Amygdala (tissue), 56 donors: ENCODE measurements around the gene OR52E6.

Experiments used
- DNase-seq, 56 donors: peaks; one replicate each; lab custom pipeline; 2025; lab: John Stamatoyannopoulos, UW

The OR52E6 gene

DNA sequence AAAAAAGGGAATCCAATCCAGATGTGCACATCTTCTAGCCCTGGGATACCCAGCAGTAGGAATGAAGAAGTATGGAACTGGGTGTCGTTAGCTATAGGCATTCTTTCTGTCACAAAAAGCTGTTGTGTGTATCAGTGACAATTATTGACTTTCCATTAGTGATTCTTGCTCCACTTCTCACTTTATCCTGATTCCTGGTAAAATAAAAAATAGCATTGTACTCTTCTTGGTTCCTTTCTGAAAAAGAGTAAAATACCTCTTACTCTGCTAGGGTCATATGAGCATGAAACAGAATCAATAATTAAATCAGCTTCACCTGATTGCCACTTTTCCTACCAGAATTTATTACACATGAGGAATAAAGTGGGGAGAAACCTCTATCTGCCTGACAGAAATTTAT lies at the start of gene OR52E6:
Gene OR52E6 (minus strand): TSS at position 101 of the 400 bp plus-strand sequence. CDS start 0 bp downstream, at position 101.
- DNase-seq = no peak

DNA sequence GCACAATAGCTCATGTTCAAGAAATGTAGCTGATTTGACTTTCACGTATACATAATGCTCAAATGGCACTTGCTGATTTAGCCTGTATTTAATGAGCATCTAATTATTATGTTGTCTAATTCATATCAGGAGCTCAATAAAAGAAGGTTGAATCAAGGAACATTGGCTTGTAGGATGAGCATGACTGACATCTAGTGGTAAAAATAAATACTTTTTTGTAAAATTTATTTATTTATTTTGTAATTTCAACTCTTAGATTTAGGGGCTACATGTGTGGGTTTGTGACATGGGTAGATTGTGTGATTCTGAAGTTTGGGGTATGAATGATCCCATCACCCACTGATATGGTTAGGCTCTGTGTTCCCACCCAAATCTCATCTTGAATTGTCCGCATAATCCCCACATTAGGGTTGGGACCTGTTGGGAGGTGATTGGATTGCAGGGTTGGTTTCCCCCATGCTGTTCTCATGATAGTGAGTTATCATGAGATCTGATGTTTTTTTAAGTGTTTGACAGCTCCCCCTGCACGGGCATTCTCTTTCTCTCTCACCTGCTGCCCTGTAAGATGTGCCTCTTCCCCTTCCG lies 49.6 kb upstream of the OR52E6 start:
- DNase-seq = no peak

DNA sequence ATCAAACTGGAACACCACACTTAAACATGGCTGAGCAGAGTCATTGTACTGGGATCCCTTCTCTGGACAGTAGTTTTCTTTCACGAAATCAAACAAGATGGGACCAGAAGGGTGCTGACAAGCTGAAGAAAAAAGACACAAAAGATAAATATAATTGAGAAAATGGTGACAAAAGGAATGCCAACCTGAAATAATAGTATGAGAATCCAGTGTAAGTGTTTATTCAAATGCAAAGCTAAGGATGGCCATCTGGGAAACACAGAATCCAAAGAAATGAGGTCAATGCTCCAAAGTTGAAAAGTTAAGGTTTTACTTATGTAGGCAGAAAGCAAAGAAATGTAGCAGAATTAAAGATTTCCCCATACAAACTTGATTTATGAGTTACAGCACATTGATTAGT lies 46.0 kb upstream of the OR52E6 start:
- DNase-seq = no peak

DNA sequence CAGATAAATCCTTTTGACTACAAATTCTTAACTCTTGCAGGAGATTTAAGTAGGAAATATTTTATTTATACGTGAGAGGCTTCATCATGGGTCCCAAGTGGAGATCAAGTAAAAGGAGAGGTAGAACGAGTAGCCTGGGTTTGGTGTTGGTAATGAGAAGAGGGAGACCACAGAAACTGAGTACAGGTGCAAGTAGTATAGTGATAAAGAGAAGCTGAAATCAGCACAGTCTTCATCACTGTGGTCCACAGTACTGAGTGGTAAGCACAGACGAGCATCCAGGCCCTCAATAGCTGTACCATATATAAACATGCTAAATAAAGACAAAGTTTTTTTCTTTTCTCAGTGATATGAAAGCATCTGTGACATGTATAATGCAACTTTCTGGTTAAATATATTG lies 45.5 kb upstream of the OR52E6 start:
- DNase-seq = no peak

DNA sequence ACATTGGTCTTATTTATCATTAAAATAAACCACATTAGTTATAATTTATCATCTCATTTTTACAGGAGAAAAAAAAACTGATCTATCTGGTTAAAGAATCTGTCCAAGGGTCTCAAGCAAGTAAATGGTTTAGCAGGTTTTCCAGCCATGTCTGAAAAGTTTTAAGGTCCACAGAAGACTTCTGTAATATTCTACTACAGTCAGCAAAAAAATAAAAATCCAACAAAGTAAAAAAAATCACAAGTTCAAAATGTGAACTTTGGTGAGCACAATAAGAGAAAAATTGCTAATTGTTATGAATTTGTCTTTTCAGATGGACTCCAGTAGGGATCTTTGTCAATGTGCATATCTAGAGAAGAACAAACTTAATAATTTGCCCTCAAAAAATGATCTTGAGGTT lies 40.1 kb upstream of the OR52E6 start:
- DNase-seq = no peak

DNA sequence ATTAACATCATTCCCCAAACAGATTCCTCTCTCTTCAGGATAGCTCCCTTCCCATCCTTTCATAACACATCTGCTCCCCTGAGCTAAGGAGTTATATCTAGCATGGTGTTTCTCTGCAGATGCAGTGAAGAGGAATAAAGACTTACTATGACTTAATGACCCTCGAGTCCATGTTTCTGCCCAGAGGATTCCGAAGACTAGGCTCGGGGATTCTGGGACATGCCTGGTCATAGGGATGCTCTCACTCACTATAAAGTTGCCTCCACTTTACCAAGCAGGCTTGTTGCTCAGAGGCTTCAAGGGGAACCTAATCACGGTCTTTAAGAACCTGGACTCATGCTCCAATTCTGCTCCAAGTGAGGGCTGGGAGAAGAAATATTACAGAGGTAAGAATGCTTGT lies 38.6 kb upstream of the OR52E6 start, which contains the start of gene OR52E4:
Gene OR52E4 (plus strand): TSS at position 301 of the 400 bp plus-strand sequence. CDS start 3,664 bp downstream, outside the sequence.
- DNase-seq = no peak

DNA sequence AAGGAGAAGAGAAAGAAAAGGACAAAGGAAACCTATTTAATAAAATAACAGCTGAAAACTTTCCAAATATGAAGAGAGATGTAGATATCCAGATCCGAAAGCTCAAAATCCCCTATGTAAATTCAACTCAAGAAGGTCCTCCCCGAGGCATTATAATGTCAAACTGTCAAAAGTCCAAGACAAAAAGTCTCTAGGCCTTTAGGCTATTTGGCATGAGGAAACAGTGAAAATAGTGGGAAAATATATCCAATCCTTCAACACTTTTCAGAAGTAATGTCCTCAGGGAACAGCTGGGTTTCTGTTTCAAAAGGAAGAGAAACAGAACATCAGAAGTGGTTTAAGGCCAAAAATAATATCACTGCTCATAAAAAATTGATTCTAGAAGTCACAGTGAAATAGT lies 36.9 kb upstream of the OR52E6 start:
- no peak for DNase-seq

DNA sequence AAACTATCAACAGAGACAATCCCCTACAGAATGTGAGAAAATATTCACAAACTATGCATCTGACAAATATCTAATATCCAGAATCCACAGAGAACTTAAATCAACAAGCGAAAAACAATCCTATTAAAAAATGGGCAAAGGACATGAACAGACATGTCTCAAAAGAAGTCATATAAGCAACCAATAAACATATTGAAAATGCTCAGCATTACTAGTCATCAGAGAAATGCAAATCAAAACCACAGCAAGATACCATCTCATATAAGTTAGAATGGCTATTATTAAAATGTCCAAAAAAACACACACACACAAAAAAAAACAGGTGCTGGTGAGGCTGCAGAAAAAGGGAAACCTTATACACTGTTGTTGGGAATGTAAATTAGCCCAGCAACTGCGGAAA lies 24.1 kb upstream of the OR52E6 start:
- DNase-seq = no peak

DNA sequence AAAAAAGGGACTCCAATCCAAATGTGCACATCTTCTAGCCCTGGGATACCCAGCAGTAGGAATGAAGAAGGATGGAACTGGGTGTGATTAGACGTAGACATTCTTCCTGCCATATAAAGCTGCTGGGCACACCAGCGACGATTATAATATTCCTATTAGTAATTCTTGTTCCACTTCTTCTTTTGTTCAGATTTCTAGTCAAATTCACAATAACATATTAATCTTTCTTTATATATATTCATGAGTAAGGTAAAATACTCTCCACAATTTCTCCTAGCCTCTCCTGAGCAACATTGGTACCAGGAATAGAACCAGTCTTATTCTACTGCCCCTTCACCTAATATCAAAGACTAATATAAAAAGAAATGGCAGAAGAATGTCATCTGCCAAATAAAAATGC lies 15.9 kb upstream of the OR52E6 start, which contains the start of gene OR52E8:
Gene OR52E8 (minus strand): TSS at position 101 of the 400 bp plus-strand sequence. CDS start 0 bp downstream, at position 101.
- DNase-seq = no peak

DNA sequence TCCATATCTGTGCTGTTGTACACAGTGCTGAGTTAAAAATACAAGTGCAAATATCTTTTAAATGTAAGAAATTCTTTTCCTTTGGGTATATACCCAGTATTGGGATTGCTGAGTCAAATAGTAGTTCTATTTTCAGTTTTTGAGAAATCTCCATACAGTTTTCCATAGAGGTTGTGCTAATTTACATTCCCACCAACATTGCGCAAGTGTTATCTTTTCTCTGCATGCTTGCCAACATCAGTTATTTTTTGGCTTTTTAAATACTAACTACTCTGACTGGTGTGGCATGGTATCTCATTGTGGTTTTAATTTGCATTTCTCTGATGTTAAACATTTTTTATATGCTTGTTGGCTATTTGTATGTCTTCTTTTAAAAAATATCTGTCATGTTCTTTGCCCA lies 9.3 kb upstream of the OR52E6 start:
- no peak for DNase-seq

DNA sequence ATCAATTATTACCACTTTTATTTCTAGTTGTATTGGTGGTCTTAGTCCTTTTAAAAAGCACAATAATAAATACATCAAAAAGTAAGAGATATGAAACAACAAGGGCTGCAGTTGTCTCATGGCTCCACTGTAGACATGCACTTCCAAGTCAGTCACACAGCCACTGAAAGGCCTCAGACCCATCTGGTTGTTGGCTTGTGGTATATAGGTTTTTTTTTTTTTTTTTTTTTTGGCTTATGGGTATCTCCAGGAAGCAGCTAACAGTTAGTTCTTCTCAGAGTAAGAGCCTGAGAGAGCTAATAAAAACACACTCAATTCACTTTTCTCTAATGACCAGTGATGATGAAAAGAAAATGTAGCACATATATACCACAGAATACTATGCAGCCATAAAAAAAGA lies 6.0 kb upstream of the OR52E6 start:
- no peak for DNase-seq

DNA sequence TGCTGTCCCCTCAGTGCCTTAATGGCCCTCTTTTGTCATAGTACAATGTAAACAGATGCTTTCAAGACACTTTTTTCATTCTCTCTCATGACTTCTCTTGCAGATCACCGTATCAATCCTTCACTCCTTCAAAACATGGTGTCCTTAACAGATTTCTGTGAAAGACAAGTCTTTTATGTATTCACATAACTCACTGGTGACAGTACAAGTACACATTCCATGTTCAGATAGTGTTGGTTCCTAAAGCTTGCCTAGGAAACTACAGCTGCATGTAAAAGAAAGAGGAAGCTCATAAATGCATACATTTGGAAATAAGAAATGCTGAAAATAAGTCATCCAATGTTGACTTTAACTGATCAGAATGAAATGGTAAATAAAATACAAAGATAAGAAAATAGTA lies 5.0 kb upstream of the OR52E6 start:
- no peak for DNase-seq

DNA sequence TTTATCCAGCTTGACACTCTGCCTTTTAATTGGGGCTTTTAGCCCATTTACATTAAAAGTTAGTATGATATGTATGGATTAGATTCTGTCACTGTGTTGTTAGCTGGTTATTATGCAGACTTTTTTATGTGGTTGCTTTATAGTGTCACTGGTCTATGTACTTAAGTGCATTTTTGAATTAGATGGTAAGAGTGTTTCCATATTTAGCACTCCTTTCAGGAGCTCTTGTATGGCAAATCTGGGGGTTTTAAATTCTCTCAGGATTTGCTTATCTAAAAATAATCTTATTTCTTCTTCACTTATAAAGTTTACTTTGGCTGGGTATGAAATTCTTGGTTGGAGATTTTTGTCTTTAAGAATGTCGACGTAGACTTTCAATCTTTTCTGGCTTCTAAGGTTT lies 4.0 kb downstream of the OR52E6 start:
- no peak for DNase-seq

DNA sequence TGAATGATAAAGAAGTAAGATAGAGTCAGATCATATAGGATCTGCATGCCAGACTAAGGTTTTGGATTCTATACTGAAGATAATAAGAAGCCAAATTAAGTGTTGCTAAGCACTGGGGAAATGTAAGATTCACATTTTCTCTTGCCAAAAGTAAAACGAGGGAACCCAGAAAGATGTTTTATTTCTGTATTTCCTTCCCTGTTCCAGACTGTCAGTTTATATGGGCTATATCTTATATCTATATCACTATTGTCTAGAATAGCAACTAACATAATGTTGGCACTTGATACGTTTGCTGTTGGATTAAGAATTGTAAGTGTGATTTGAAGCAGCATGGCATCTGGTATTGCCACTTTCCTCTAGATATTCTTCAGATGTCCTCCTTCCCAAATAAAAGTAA lies 8.3 kb downstream of the OR52E6 start:
- no peak for DNase-seq

DNA sequence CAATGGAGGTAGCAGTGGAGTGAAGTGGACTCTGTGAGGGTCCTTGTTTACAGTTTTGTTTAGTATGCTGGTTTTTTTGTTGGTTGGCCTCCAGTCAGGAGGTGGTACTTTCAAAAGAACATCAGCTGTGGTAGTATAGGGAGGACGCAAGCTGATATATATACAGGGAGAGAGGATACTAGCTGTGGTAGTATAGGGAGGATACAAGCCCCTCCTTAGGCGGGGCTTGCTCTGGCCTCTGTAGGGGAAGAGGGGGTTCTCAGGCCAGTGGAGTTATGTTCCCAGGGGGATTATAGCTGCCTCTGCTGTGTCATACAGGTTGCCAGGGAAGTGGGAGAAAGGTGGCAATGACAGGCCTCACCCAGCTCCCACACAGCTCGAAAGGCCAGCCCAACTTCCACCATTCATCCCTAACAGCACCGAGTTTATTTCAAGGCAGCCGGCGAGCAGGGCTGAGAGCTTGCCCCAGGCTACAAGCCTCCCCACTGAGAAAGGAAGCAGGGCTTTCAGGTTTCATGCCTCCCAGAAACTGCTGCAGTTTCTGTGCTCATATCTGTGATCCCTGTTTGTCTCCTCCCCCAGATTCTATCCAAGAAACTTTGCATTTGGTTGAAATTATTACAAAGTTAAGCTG lies 10.4 kb downstream of the OR52E6 start:
- no peak for DNase-seq

DNA sequence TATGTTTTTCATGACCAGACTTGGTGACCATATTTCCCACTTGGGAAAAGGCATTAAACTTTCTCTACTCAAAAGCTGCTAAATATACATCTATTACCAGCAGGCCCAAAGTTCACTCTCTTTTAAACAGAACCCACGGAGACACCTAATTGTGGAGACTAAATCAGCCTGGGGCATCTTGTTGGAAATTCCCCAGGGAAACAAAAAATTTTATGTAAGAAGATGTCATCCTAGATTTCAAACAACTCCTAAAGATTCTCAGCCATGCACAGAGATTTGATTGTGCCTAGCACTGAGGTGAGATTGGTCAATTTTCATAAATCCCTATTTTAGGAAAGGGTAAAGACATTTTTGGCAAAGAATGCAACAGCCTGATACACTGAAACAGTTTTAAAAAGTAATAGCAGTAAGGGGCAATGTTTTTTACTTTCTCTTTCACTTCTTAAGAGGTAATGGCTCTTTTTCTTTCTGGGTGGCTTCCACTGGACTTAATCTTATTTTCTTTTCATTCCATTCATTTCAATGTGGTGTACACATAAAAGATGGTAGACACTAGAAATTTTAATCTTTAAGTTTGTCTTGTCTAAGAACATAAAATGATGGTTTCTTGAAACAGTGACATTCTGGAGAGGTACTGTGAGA lies 23.3 kb downstream of the OR52E6 start:
- DNase-seq = no peak

DNA sequence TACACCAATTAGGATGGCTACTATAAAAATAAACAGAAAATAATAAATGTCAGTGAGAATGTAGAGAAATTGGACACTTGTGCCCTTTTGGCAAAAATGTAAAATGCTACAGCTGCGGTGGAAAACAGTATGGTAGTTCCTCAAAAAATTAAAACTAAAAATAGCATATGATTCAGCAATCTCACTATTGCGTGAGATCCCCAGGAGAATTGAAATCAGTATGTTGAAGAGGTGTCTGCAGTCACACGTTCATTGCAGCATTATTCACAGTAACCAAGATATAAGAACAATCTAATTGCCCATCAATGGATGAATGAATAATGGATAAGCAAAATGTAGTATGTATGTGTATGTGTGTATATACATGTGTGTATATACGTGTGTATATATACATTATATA lies 26.2 kb downstream of the OR52E6 start:
- DNase-seq = no peak

DNA sequence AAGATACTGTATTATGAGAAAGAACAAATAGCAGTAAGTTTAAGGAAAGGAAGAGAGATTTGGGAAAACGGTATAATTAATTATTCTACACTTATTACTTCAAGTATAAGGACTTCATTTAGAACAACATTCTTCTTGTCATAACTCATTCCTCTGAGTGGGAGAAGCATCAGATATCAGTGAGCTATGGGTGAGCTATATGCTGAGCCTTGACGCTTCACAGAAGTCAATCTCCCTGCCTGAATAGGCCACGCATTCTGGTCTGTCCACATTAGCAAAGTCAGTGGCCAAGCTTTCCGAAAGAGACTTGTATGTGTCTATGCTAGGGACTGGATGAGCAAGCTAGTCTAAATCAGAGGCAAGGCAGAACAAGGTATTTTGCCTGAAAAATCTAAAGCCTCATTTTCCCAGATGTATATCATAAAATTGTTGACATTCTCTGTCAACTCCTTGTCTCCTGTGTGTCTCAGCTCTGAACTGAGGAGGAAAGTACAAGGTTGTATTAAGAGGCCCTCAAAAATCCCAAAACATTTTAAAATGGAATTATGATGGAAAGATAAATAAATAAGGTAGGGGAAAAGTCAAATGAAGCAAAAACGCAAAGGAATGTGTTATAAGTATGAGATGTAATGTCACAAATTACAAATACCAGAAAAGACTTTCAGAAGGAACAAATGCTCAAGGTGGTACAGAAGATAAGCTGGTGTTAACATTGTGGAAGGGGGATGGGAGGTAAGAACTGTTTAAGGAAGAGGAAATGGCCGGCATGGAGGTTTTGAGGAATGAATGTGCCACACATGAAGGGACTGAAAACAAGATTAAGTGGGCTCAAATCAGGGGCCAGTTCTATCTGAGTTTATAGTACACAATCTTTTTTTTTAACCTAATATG lies 31.5 kb downstream of the OR52E6 start:
- no peak for DNase-seq

DNA sequence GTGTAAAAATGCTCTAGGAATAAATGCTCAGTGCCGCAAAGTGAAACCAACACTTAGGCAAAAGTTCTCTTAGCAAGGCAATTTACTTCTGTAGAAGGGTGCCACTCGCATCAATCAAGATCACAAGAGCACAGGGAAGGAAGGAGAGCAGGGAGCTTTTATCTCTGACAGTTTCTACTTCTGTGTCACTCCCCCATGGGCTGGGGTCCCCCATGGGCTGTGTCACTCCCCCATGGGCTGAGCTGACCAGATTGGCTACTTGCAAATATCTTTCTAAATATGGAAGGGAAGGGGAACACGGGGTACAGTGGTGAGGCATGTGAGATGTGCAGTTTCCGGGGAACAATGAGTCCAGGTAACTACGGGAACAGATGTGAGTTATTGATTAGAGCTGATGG lies 32.6 kb downstream of the OR52E6 start:
- DNase-seq = no peak

DNA sequence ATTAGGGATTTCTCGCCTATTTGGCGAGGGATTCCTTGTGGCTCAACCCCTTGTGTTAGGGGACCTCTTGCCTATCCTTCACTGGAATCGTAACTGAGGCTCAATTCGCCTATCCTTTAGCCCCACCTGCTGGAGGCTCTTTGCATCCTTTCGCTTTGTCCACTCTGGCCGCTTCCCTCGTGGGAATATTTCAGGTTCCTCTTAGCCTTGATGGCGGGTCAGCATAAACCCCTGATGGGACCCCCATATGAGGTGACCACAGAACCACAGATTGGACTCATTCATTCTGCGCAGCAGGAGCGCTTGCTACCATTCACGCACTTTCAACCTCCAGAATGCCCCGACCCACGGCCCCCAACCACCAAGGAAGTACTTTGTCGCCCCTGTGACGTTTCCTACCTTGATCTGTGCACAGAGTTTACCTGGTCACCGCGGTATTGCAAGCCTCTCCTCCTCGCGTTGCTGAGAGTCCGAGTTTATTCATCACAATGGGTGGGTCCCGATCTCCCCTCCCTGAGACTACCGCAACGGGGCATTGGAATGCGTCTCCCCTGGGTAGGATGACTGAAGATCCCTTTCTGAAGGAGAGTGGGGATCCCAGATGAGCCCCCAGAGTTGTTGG lies 33.1 kb downstream of the OR52E6 start, which contains the start of gene OR52N2:
Gene OR52N2 (plus strand): TSS at position 425 of the 622 bp plus-strand sequence. CDS start 11,412 bp downstream, outside the sequence.
- DNase-seq = peak in 49 of 56 donors; percentile 1 to 81 (median 28)
